Sciatic nerve (tissue), 2 donors: ENCODE measurements around the gene SURF2. TPM values are rescaled to one million over a fixed set of nuclear protein-coding genes. Genes with fewer than 3 reads are reported as not detected.
A peak's percentile ranks its signal among the peaks of the same experiment; 100 is the strongest.
"Not testable (repeated sequence)": the region's sequence is repeated elsewhere in the genome, so short reads cannot be mapped to it uniquely, and the experiment has no call there.

Experiments used
- ATAC-seq: fragments of 200-7000 bp; cut with Tn5 transposase; one replicate; pipeline ENCODE4 v1.9.1; 2020; ENCODE audit warnings: mild to moderate bottlenecking, moderate library complexity
- DNase-seq: peaks from one replicate; pipeline ENCODE4 v3.0.0-alpha.2; 2020; ENCODE audit warnings: low spot score
- intact Hi-C: fragments of 100-400 bp; cut with DNase I; formaldehyde crosslinking; loops from one replicate; pipeline ENCODE4 v1.14.2; 2022
- total RNA-seq: library from RNA; stranded (reverse); fragmentation: NEBNext Ultra II Directional; extraction: Animal tissue kit (Norgen Biotek cat#: 25700); gene quantifications from one replicate; pipeline ENCODE4 v1.2.1, GENCODE V29; 2021
- donor health status: DM: no; HTN: no; CAD: no.
- donor health status: DM: no; HTN: no; CAD: no.

Gene SURF2
- total RNA-seq, 1 donor from 2014 or later, result 13.6 TPM

DNA sequence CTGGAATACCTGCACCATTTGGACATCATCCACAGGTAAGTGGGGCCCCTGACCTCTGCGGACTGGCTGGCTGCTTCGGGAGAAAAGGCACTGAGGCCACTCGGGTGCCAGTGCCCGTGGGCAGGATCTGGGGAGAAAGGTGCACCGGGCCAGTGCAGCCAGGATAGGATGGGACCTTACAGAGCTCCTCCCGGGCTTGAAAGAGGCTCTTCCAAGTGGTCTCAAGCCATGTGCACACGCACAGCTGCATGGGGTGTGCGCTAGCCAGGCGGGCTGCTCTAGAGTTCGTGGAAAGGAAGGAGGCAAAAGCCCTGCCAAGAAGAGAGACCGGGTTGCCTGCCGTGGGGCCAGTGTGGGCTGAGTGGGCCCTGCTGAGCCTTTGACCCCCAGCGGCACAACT, 33.2 kb downstream of the SURF2 start:
- DNase-seq, result no peak
- intact Hi-C loops, result no loop called here
- no peak for ATAC-seq

DNA sequence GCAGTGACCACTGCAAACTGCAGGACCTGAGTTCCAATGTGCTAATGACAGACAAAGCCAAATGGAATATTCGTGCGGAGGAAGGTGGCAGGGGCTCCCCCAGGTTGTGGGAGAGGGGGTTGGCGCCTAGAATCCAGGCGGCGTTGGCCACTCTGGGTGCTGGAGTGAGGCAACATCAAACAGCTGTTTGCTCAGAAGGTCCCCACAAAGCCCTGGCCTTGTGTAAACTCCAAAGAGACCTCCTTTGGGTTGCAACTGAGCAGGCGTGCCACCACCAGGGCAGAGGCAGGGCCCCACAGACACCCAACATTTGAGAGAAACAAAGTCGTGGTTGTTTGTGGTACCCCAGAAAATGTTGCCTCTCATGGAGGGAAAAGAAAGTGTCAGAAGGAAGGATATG, 34.4 kb downstream of the SURF2 start:
- no peak for ATAC-seq
- DNase-seq, result no peak
- intact Hi-C loops, result no loop called here

DNA sequence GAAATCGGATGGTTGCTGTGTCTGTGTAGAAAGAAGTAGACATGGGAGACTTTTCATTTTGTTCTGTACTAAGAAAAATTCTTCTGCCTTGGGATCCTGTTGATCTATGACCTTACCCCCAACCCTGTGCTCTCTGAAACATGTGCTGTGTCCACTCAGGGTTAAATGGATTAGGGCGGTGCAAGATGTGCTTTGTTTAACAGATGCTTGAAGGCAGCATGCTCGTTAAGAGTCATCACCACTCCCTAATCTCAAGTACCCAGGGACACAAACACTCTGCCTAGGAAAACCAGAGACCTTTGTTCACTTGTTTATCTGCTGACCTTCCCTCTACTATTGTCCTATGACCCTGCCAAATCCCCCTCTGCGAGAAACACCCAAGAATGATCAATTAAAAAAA, 35.1 kb downstream of the SURF2 start:
- intact Hi-C loops, ATAC-seq: not testable (repeated sequence)

DNA sequence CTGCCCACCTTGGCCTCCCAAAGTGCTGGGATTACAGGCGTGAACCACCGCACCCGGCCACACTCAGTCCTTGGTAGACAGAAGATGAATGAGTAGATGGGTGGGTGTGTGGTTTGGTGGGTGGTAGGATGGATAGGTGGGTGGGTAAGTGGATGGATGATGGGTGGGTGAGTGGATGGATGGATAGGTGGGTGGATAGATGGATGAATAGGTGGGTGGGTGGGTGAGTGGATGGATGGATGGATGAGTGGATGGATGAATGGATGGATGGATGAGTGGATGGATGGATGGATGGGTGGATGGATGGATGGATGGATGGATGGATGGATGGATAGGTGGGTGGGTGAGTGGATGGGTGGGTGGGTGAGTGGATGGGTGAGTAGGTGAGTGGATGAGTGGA, 36.0 kb downstream of the SURF2 start:
- ATAC-seq, intact Hi-C loops, DNase-seq: not testable (repeated sequence)

More for the DNA sequence above, 35.1 kb downstream of the SURF2 start:
- not testable (repeated sequence) for DNase-seq

DNA sequence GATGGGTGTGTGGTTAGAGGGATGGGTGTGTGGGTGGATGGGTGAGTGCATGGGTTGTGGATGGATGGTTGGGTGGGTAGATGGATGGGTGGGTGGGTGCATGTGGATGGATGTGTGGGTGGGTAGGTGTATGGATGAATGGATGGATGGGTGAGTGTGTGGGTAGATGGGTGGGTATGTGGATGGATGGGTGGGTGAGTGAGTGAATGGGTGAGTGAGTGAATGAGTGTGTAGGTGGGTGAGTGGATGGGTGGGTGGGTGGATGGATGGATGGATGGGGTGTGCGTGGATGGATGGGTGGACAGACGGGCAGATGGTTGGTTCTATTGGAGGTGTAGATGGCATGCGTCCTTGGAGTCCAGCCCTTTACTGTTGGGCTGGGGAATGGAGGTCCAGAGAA, 37.0 kb downstream of the SURF2 start:
- no peak for ATAC-seq
- no peak for DNase-seq
- intact Hi-C loops, result no loop called here

DNA sequence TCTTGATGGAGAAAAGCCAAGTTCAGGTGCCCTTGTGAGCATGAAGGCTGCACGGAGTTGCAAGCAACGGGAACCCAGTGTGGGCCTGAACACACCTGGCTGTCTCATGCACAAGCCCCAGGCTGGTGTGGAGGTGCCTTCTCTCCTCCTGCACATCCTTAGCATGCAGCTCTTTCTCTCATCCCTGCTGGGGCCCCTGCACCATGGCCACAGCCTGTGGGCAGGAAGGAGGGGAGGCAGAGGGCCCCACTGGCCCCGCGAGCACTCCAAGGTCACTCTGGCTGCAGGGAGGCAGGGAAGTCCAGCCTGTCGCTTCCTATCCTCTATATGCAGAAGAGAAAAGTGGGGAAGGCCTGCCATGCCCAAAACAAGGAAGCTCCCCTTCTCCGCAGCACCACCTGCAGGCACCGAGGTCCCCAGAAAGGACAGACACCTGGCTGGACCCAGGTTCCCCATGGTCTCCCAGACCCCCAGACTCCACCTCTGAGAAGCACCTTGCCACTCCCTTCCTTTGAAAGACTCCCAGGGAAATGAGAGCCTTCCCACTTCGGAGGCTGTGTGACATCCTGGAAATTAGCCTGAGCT, 38.4 kb downstream of the SURF2 start:
- no peak for ATAC-seq
- intact Hi-C loops, result no loop called here
- no peak for DNase-seq

DNA sequence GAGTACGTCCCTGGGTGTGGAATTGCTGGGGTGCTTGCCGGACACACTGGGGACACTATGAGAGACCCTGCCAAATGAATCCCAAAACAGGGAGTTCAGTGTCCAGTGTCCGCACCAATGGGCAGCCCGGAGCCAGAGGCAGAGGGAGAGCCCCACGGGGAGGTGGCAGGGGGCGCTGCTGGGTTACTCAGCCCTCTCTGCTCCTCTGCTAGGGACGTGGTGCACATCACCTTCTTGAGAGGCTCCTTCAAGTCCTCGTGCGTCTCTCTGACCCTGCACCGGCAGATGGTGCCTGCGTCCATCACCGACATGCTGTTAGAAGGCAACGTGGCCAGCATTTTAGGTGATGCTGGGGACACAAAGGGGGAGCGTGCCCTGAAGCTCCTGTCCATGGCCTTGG, 40.6 kb downstream of the SURF2 start:
- no peak for ATAC-seq

DNA sequence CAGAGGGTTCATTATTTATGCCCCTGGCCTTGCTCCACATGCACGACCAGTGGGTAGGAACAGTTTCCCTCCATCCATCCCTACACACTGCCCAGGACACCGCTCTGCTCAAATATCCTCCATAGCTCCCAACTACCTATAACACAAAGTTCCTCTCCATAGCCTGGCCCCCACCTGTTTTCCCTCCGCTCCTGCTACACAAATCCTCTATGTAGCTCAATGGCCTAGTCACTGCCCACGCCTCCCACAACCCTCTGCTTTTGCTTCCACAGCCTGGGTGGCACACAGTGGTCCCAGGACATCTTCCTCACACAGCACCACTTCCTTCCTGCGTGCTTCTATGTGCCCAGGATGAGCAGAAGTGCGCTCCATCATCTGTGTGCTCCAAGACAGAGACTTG, 41.0 kb downstream of the SURF2 start:
- DNase-seq (no peak), ATAC-seq (no peak)

More for the DNA sequence above, 40.6 kb downstream of the SURF2 start:
- no peak for DNase-seq
- intact Hi-C loops, result no loop called here

DNA sequence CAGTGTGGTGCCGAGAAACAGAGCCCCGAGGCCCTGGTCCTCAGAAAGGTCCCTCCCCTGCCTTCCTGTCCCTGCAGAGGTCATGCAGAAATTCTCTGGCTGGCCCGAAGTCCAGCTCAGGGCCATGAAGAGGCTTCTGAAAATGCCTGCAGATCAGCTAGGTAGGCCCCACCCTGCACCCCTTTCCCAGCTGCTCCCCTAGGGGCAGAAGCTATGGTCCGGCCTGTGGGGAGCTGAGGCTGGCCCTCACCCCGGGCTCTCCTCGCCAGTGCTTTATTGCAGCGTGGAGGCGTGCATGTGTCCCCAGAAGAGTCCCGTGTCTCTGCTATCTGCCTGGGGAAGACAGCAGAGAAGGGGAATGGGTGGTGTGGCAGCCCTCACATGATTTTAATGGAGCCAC, 41.5 kb downstream of the SURF2 start:
- ATAC-seq, result no peak
- no peak for DNase-seq
- intact Hi-C loops, result no loop called here

More for the DNA sequence above, 41.0 kb downstream of the SURF2 start:
- intact Hi-C loops, result no loop called here

DNA sequence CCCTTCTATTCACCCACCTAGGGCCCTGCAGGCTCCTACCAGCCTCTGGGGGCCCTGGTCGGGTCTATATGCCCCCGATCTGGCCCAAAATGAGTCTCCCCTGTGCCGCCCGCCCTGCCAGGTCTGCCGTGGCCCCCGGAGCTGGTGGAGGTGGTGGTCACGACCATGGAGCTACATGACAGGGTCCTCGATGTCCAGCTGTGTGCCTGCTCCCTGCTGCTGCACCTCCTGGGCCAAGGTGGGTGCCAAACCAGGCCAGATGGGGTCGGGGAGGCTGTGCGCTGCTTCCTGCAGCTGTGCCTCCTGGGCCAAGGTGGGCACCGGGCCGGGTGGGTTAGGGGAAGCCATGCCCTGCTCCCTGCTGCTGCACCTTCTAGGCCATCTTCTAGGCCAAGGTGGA, 43.9 kb downstream of the SURF2 start:
- intact Hi-C loops, result no loop called here
- DNase-seq, result no peak
- ATAC-seq, result no peak

DNA sequence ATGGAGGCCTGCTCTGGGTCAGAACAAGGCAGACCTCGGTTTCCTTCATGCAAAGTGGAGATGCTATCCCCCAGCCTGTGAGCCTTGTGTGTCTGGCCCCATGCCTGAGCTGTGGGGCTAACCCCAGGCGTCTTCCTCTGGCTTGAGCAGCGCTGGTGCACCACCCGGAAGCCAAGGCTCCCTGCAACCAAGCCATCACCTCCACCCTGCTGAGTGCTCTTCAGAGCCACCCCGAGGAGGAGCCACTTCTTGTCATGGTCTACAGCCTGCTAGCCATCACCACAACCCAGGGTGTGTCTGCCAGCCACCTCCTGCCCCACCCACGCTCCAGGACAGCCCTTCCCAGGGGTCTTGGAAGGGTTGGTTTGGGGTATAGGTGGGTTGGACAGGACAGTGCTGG, 45.2 kb downstream of the SURF2 start:
- DNase-seq (no peak), ATAC-seq (no peak)
- intact Hi-C loops, result no loop called here

DNA sequence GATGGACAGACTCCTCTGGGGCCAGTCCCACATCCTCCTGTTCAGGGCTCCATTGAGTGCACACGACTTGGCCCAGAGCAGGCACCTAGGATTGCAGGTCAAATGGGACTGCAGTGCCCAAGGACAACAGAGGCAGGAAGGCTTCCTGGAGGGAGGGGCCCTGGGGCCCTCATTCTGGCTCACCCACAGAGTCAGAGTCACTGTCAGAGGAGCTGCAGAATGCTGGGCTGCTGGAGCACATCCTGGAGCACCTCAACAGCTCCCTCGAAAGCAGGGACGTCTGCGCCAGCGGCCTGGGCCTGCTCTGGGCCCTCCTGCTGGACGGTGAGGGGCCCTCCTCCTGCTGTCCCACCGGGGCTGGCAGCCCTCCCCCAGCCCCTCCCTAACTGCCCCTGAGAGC, 46.3 kb downstream of the SURF2 start:
- intact Hi-C loops, result no loop called here
- DNase-seq (no peak), ATAC-seq (no peak)

DNA sequence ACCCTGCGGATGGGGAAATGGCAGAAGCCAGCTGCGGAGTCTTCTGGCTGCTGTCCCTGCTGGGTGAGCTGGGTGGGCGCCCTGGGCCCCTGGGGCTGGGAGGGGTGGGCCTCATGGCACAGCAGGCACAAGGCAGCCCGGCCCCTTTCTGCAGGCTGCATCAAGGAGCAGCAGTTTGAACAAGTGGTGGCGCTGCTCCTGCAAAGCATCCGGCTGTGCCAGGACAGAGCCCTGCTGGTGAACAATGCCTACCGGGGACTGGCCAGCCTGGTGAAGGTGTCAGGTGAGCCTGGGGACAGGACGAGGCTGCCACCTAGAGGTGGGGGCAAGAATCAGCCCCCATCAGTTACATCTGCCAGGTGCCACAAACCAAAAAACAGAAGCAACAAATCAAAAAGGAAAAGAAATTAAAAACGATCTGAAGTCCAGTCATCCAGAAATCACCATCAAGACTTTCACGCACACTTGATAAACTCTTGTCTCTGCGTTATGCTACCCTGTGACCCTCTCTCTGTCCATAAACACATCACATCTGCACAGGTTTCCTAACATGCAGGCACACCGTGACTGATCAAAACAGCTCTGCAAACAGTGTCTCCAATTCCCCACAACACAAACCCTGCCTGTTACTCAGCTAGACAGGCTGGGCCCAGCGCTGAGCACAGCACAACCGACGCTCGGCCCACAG, 47.6 kb downstream of the SURF2 start:
- intact Hi-C loops, result no loop called here
- DNase-seq (no peak), ATAC-seq (no peak)

DNA sequence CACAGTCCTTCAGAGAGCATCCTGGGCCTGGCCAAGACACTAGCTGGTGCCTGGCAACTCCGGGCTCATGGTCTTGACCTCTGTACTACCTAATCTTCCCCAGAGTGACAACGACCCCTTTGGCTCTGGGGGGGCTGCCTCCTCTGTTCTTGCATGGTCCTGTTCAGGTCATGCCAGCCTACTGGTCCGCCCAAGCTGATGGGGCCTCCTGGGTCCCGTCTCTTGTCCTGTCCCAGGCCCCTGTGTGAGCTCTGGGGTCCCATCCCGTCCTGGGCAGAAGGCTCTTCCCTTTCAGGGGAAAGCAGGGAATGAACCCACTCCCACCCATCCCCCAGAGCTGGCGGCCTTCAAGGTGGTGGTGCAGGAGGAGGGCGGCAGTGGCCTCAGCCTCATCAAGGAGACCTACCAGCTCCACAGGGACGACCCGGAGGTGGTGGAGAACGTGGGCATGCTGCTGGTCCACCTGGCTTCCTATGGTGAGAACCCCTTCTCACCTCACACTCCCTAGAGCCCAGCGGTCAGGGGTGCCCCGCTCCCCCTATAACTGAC, 48.2 kb downstream of the SURF2 start:
- DNase-seq (no peak), ATAC-seq (no peak)
- intact Hi-C loops, result no loop called here

DNA sequence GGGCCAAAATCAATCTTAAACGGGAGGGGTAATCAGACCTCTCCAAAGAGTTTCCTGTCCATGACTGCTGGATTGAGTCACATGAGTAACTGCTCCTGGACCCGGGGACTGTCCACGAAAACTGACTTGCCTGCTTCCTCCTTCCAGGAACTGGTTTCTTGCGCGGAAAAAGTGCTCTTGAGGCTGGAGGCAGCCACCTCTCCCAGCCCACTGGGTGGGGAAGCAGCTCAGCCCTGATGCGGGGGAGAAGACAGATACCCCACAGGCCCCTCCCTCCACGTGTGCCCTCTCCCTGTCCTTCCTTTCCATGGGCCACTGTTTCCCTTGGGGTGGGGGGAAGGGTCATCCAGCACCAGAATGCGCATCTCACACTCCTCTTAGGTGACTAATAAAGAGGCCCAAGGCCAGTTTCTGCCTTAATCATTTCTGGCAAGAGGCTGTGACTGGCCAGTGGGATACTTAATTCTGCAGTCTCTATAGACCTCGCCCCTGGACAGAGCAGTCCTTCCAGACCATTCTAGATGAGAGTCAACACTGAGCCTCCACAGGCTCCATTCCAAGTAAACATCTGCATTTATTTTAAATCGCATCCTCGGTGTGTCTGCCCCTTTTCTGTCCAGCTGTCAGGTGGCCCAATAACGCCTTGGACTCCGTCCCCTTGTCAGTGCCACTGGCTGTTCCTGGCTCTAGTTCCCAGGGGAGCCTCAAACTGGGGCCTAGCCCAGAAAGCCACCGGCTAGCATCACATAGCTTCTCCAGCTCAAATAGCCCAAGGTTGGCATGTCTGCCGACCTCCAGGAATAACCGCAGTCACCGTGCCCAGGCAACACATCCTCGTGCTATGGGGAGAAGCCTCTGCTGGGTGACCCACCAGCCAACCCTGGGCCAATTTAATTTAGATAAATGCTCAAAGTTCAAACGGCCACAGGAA, 49.4 kb downstream of the SURF2 start:
- DNase-seq, result no peak
- no peak for ATAC-seq
- intact Hi-C loops, result no loop called here

DNA sequence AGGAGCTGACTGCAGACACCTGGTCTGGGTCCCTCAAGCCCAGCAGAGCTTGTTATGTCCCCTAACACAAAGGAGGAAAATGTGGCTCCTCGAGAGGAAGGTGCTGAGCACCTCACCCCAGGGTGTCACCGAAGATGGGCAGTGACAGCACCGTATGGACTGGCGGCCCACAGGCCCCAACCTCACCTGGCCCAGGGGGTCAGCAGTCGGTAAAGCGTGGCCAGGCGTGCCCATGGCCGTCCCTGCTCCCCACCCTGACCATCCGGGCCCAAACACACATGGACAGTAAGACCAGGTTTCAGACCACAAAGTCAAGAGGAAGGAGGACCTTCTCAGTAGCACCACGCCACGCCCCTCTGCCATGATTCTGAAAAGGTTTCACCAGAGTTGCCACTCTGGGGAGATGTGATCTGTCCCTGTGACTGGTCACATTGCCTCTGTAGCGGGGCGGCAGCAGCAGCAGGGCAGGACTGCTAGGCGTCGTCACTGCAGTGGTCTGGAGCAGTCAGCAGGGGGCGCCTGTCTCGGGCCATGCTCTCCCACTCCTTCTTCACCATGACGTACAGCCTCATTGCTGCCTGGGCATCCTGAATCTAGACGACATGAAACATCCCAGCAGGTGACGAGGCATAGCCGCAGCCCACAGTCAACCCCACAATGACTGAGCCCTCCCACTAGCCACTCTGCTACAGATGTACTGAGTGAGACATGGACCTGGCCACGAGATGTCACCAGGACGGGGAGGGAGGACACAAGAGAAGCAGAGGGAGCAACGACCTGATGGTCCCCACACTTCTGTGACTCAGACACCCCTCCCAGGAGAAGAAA, 50.3 kb downstream of the SURF2 start:
- intact Hi-C loops, result no loop called here
- DNase-seq, result peak; percentile 84

DNA sequence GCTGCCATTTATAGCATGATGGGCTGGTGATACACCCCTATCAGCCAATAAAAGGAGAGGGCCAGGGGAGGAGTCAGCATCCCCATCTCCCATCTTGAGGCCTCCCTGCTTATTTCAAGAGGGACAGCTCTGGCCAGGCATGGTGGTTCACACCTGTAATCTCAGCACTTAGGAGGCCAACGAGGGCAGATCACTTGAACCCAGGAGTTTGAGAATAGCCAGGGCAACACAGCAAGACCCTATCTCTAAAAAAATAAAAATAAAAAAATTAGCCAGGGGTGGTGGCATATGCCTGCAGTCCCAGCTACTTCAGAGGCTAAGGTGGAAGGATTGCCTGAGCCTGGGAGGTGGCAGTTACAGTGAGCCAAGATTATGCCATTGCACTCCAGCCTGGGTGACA, 51.7 kb downstream of the SURF2 start:
- ATAC-seq (no peak), DNase-seq (no peak)
- intact Hi-C loops, result no loop called here

More for the DNA sequence above, 50.3 kb downstream of the SURF2 start:
- peak; percentile 84 for ATAC-seq
